ENCODE measurements around the gene BCL2L2. TPM values are rescaled to one million over a fixed set of nuclear protein-coding genes. Genes with fewer than 3 reads are reported as not detected.

BCL2L2 gene
- total and polyA plus RNA-seq, 9 of the 15 experiments (the other 6 are each of a cell fraction or from before 2014, with no cell fraction given): 2.6 to 32.5 (median 14.7) TPM

GRCh38 chr14:23281247-23281646, 25.4 kb upstream of the BCL2L2 start:
- Histone ChIP-seq H2AFZ (ENCODE audit: low read depth, low read length) (no peak overlapping the region), H3K9me3 (replicated peaks; ENCODE audit: control insufficient read depth, insufficient read depth, low read depth, low read length) (no peaks in the 10 kb centered on the region), H3K27ac (ENCODE audit: extremely low read depth, low read depth, low read length) (peak overlapping the region; percentile 60), H3K36me3 (ENCODE audit: control insufficient read depth, insufficient read depth, low read length) (peaks cover 34% of the 10 kb centered on the region), H3K79me2 (ENCODE audit: control insufficient read depth, insufficient read depth, low read length) (peaks cover 60% of the 10 kb centered on the region), H3K27me3 (ENCODE audit: control insufficient read depth in 2 of 2, insufficient read depth in 2 of 2, low read length in 2 of 2) (no peaks in the 10 kb centered on the region), H3K4me2 (ENCODE audit: insufficient read depth, low read length) (peak overlapping the region; percentile 48), H3K4me1 (replicated peaks in 1 of 2; ENCODE audit: control insufficient read depth in 2 of 2, insufficient read depth in 2 of 2, low read length in 2 of 2) (peaks cover 28 to 43% of the 10 kb centered on the region in 2 experiments; a peak in 4 of 5 replicates), H3K9me1 (ENCODE audit: control insufficient read depth, insufficient read depth, low read length) (no peaks in the 10 kb centered on the region), H3K4me3 (no peak overlapping the region), H4K20me1 (replicated peaks; ENCODE audit: control insufficient read depth, insufficient read depth, low read length) (no peaks in the 10 kb centered on the region), H3K9ac (ENCODE audit: insufficient read depth in 1 of 2, low read depth in 2 of 2, low read length in 2 of 2) (0 out of 4 replicates have a peak overlapping the region, but pooled peaks of 1 of the 2 experiments have one; percentile 9)
- no peak for FAIRE-seq
- DNase-seq (ENCODE audit: extremely low read depth in 1 of 4, low spot score in 3 of 4): no peak
- CTCF ChIA-PET (ENCODE audit: low intra/inter-chr PET ratio): interaction anchor here (0.7 kb wide), 1 partner anchor 18 kb away, joined by 4 read pairs; no protein-coding TSS in a partner anchor
- WGBS (ENCODE audit: insufficient coverage, low coverage, missing lambda C conversion rate): 40% methylated on average over 6 of the region's 6 CpGs
- in situ Hi-C loops (cut with MboI) (no loop called here), intact Hi-C loops (cut with micrococcal nuclease) (no loop called here)
- no peak for ATAC-seq
- POLR2A ChIA-PET: interaction anchor here (0.6 to 2.8 kb wide), 4 partner anchors 13 to 393 kb away, joined by 3 to 12 read pairs (median 4); partner anchors contain the start of gene BCL2L2
- BruUV-seq (replicated peaks): no TSS peak
- TF ChIP-seq TRIM25 (IDR thresholded peaks at IDR 0.05; ENCODE audit: borderline replicate concordance): no peak
- TF ChIP-seq GATA2 (CRISPR knock-in tag; IDR thresholded peaks at IDR 0.05): peak; percentile 82
- no peak for TF ChIP-seq KHSRP (IDR thresholded peaks at IDR 0.05)
- no peak for TF ChIP-seq ZFP36 (IDR thresholded peaks at IDR 0.05; ENCODE audit: low read depth, low read length, partially characterized antibody)
- no peak for TF ChIP-seq CBX5 (IDR thresholded peaks at IDR 0.05; ENCODE audit: borderline replicate concordance, low read depth)
- TF ChIP-seq NFYB (IDR thresholded peaks at IDR 0.05; ENCODE audit: extremely low read depth, insufficient read length): no peak
- no peak for TF ChIP-seq TRIM24 (IDR thresholded peaks at IDR 0.05)
- TF ChIP-seq USF2 (CRISPR knock-in tag; IDR thresholded peaks at IDR 0.05): no peak
- no peak for TF ChIP-seq ATF1 (CRISPR knock-in tag; IDR thresholded peaks at IDR 0.05)
- 0 out of 2 replicates have a peak, but pooled peaks have one; percentile 28 for TF ChIP-seq ATF1 (tag; IDR thresholded peaks at IDR 0.05)
- no peak for TF ChIP-seq ZBTB7A (IDR thresholded peaks at IDR 0.05; ENCODE audit: borderline replicate concordance, control insufficient read depth, low read depth, low read length)
- no peak for TF ChIP-seq ZNF41 (CRISPR knock-in tag; conservative IDR thresholded peaks at IDR 0.05)
- no peak for TF ChIP-seq ZBTB33 (CRISPR knock-in tag; IDR thresholded peaks at IDR 0.05)
- TF ChIP-seq HMGN3 (IDR thresholded peaks at IDR 0.05; ENCODE audit: borderline replicate concordance, extremely low read depth, insufficient read length, low read depth, low read length): no peak
- TF ChIP-seq ZNF444 (CRISPR knock-in tag; IDR thresholded peaks at IDR 0.05): no peak
- no peak for TF ChIP-seq ZBTB43 (CRISPR knock-in tag; IDR thresholded peaks at IDR 0.05)
- no peak for TF ChIP-seq SMAD1 (IDR thresholded peaks at IDR 0.05; ENCODE audit: low read depth, low read length, partially characterized antibody)
- TF ChIP-seq SOX6 (IDR thresholded peaks at IDR 0.05): 0 out of 2 replicates have a peak, but pooled peaks have one; percentile 6
- peak; percentile 66 for TF ChIP-seq HNRNPLL (IDR thresholded peaks at IDR 0.05; ENCODE audit: low read depth, low read length, poor library complexity, severe bottlenecking)

Data from K562 (cell line).